Inflammatory macrophage treated with lipopolysaccharide for 4 hours (primary cell): ENCODE data around the gene CFLAR.
"Not testable (repeated sequence)": the region's sequence is repeated elsewhere in the genome, so short reads cannot be mapped to it uniquely, and the experiment has no call there.

Source experiments
- DNase-seq: peaks from one replicate; pipeline ENCODE4 v3.0.0-alpha.2; 2020

The CFLAR gene

GRCh38 chr2:201184248-201184647 is 68.3 kb downstream of the CFLAR start:
- not testable (repeated sequence) for DNase-seq

GRCh38 chr2:201185863-201186262 is 69.9 kb downstream of the CFLAR start:
- no peak for DNase-seq

- DNase-seq, result no peak
Measured at GRCh38 chr2:201186982-201187381, 71.0 kb downstream of the CFLAR start.

- DNase-seq, result no peak
Measured at GRCh38 chr2:201188449-201188848, 72.5 kb downstream of the CFLAR start.

GRCh38 chr2:201191132-201191875 is 75.3 kb downstream of the CFLAR start:
- DNase-seq, result no peak

- DNase-seq, result peak; percentile 87
Measured at GRCh38 chr2:201194097-201194496, 78.1 kb downstream of the CFLAR start.

GRCh38 chr2:201195331-201195730 is 79.4 kb downstream of the CFLAR start:
- DNase-seq, result no peak

GRCh38 chr2:201196003-201196402 is 80.0 kb downstream of the CFLAR start:
- DNase-seq, result no peak

- DNase-seq, result no peak
Measured at GRCh38 chr2:201196803-201197202, 80.8 kb downstream of the CFLAR start.

- DNase-seq, result no peak
Measured at GRCh38 chr2:201197781-201198180, 81.8 kb downstream of the CFLAR start.

GRCh38 chr2:201199847-201200246 is 83.9 kb downstream of the CFLAR start:
- DNase-seq, result no peak

- DNase-seq, result no peak
Measured at GRCh38 chr2:201200345-201200744, 84.4 kb downstream of the CFLAR start.

- DNase-seq, result no peak
Measured at GRCh38 chr2:201201371-201201770, 85.4 kb downstream of the CFLAR start.

- DNase-seq, result no peak
Measured at GRCh38 chr2:201203916-201204654, 88.1 kb downstream of the CFLAR start.

- no peak for DNase-seq
Measured at GRCh38 chr2:201204655-201205514, 88.9 kb downstream of the CFLAR start.

GRCh38 chr2:201205515-201205849 is 89.5 kb downstream of the CFLAR start:
- no peak for DNase-seq

GRCh38 chr2:201208563-201209252 is 92.7 kb downstream of the CFLAR start:
- DNase-seq, result peak; percentile 94

- no peak for DNase-seq
Measured at GRCh38 chr2:201215963-201216362, 100.0 kb downstream of the CFLAR start.

GRCh38 chr2:201216918-201217317 is 101.0 kb downstream of the CFLAR start:
- no peak for DNase-seq

GRCh38 chr2:201218780-201219179 is 102.8 kb downstream of the CFLAR start:
- peak; percentile 40 for DNase-seq

GRCh38 chr2:201219328-201220096 is 103.5 kb downstream of the CFLAR start:
- no peak for DNase-seq

- DNase-seq, result peak; percentile 36
Measured at GRCh38 chr2:201220102-201220570, 104.2 kb downstream of the CFLAR start.
